A549 (cell line): ENCODE results near the gene SPECC1. TPM values are rescaled to one million over a fixed set of nuclear protein-coding genes. Genes with fewer than 3 reads are reported as not detected.

Experiments used
- ATAC-seq, 2 experiments: fragments of 200-7000 bp in 1 of 2; fragments of >200 bp in 1 of 2; cut with Nextera tagmentation in 1 of 2; cut with Tn5 transposase in 1 of 2; 3 replicates each; pipeline versions ENCODE4 v1.8.0 to v1.9.1; 2018 to 2020; ENCODE audit warnings: mild to moderate bottlenecking in 1 of 2, moderate library complexity in 1 of 2
- CTCF ChIA-PET: fragments of 300-600 bp; sonication (Branson Sonifier 250); formaldehyde crosslinking; extraction: SDS; loops from one replicate; lab custom pipeline; 2021; ENCODE audit warnings: antibody characterized with exemption, inconsistent platforms; lab: Yijun Ruan, JAX
- POLR2A ChIA-PET: fragments of 350-600 bp; formaldehyde crosslinking; extraction: SDS; loops from one replicate; lab custom pipeline; 2021; ENCODE audit warnings: antibody characterized with exemption, inconsistent platforms; lab: Yijun Ruan, JAX
- DNase-seq, 2 experiments: peaks; one replicate each; pipeline versions ENCODE4 v3.0.0 to v3.0.0-alpha.2; 2011 to 2016; ENCODE audit warnings: low read depth in 1 of 2, low spot score in 1 of 2
- FAIRE-seq: peaks from 2 replicates; lab custom pipeline; 2011; peaks lifted over from hg19 to GRCh38; lab: Jason Lieb, UNC
- H3K27ac ChIP-seq, 2 experiments: fragments of >200 bp; sonication (Bioruptor Twin); formaldehyde crosslinking; 3 replicates each; pipeline ENCODE4 v1.5.1; 2016 to 2017
- H3K4me1 ChIP-seq: fragments of >200 bp; sonication (Bioruptor Twin); formaldehyde crosslinking; 3 replicates; pipeline ENCODE4 v1.6.1; 2016
- H3K4me2 ChIP-seq: fragments of >200 bp; sonication (Bioruptor Twin); formaldehyde crosslinking; 3 replicates; pipeline ENCODE4 v1.6.1; 2016
- H3K4me3 ChIP-seq: fragments of >200 bp; sonication (Bioruptor Twin); formaldehyde crosslinking; 3 replicates; pipeline ENCODE4 v1.5.1; 2016
- H3K9me3 ChIP-seq: fragments of >200 bp; sonication (Bioruptor Twin); formaldehyde crosslinking; 3 replicates; pipeline ENCODE4 v1.6.1; 2016
- BHLHE40 ChIP-seq: IDR thresholded peaks from 2 replicates; pipeline ENCODE4 v1.6.1; 2012; ENCODE audit warnings: low read depth, low read length, inconsistent platforms
- CBX2 ChIP-seq: fragments of 200-600 bp; sonication (generic); IDR thresholded peaks from 2 replicates; pipeline ENCODE4 v1.6.1; 2016; ENCODE audit warnings: low read depth, mild to moderate bottlenecking, borderline replicate concordance
- CEBPB ChIP-seq, 2 experiments: fragments of >200 bp in 1 of 2; sonication (Bioruptor Twin) in 1 of 2; formaldehyde crosslinking in 1 of 2; IDR thresholded peaks; 2 replicates each; pipeline ENCODE4 v1.6.1; 2012 to 2016
- CHD2 ChIP-seq: fragments of 150-350 bp; IDR thresholded peaks from 2 replicates; pipeline ENCODE4 v1.6.1; 2014; ENCODE audit warnings: low read length; ENCODE audit not compliant: partially characterized antibody
- CTCF ChIP-seq: fragments of >200 bp; sonication (Bioruptor Twin); formaldehyde crosslinking; IDR thresholded peaks from 3 replicates; pipeline ENCODE4 v1.5.1; 2016
- ESRRA ChIP-seq: fragments of 150-350 bp; IDR thresholded peaks from 2 replicates; pipeline ENCODE4 v1.6.1; 2014; ENCODE audit warnings: mild to moderate bottlenecking, low read length, borderline replicate concordance
- FOSB ChIP-seq: fragments of 250-450 bp; sonication (Bioruptor Pico); IDR thresholded peaks from 2 replicates; pipeline ENCODE4 v1.5.0; 2020; ENCODE audit warnings: mild to moderate bottlenecking, moderate library complexity
- FOXS1 ChIP-seq: fragments of 250-450 bp; sonication (Bioruptor Pico); IDR thresholded peaks from 2 replicates; pipeline ENCODE4 v1.5.0; 2020; ENCODE audit warnings: mild to moderate bottlenecking, moderate library complexity
- HDAC2 ChIP-seq: fragments of 200-600 bp; sonication (generic); IDR thresholded peaks from 2 replicates; pipeline ENCODE4 v1.6.1; 2016
- HES2 ChIP-seq: fragments of >200 bp; sonication (Bioruptor Twin); formaldehyde crosslinking; IDR thresholded peaks from 2 replicates; pipeline ENCODE4 v1.6.1; 2016
- HEYL ChIP-seq: fragments of 250-450 bp; sonication (Bioruptor Pico); IDR thresholded peaks from 2 replicates; pipeline ENCODE4 v1.8.0; 2021; ENCODE audit warnings: mild to moderate bottlenecking, moderate library complexity
- HOXB5 ChIP-seq: fragments of 250-450 bp; sonication (Bioruptor Pico); IDR thresholded peaks from 2 replicates; pipeline ENCODE4 v1.5.0; 2020; ENCODE audit warnings: mild to moderate bottlenecking, moderate library complexity
- KDM5A ChIP-seq: fragments of 200-600 bp; sonication (generic); IDR thresholded peaks from 2 replicates; pipeline ENCODE4 v1.6.1; 2016; ENCODE audit warnings: antibody characterized with exemption, mild to moderate bottlenecking
- MAX ChIP-seq: IDR thresholded peaks from 2 replicates; pipeline ENCODE4 v1.6.1; 2012
- NFE2L2 ChIP-seq: fragments of 150-350 bp; conservative IDR thresholded peaks from 2 replicates; pipeline ENCODE4 v1.6.1; 2014; ENCODE audit warnings: low read length
- NPAS2 ChIP-seq: fragments of 250-450 bp; sonication (Bioruptor Pico); IDR thresholded peaks from 2 replicates; pipeline ENCODE4 v1.8.0; 2022; ENCODE audit warnings: mild to moderate bottlenecking, moderate library complexity, borderline replicate concordance
- NR3C1 ChIP-seq: fragments of >200 bp; sonication (Bioruptor Twin); formaldehyde crosslinking; IDR thresholded peaks from 3 replicates; pipeline ENCODE4 v1.6.1; 2017
- POLR2AphosphoS2 ChIP-seq: conservative IDR thresholded peaks from 2 replicates; pipeline ENCODE4 v1.6.1; 2012; ENCODE audit warnings: low read length, improper control_type of control experiment, inconsistent platforms
- RAD21 ChIP-seq, 2 experiments: fragments of >200 bp in 1 of 2; sonication (Bioruptor Twin) in 1 of 2; formaldehyde crosslinking in 1 of 2; IDR thresholded peaks in 1 of 2; conservative IDR thresholded peaks in 1 of 2; 2 replicates in 1 of 2; 3 replicates in 1 of 2; pipeline ENCODE4 v1.6.1; 2012 to 2018; ENCODE audit warnings: inconsistent platforms in 1 of 2
- RCOR1 ChIP-seq: fragments of 150-350 bp; IDR thresholded peaks from 2 replicates; pipeline ENCODE4 v1.6.1; 2014; ENCODE audit warnings: antibody characterized with exemption, low read length, low read depth
- RFX5 ChIP-seq: fragments of 450-650 bp; IDR thresholded peaks from 2 replicates; pipeline ENCODE4 v1.7.1; 2014; ENCODE audit warnings: antibody characterized with exemption, mild to moderate bottlenecking, moderate library complexity
- SMC3 ChIP-seq: fragments of >200 bp; sonication (Bioruptor Twin); formaldehyde crosslinking; IDR thresholded peaks from 3 replicates; pipeline ENCODE4 v1.6.1; 2018; ENCODE audit warnings: inconsistent platforms
- SREBF2 ChIP-seq: fragments of 450-650 bp; IDR thresholded peaks from 2 replicates; pipeline ENCODE4 v1.6.1; 2014; ENCODE audit warnings: mild to moderate bottlenecking, moderate library complexity
- TFCP2L1 ChIP-seq: fragments of 250-450 bp; sonication (Bioruptor Pico); IDR thresholded peaks from 2 replicates; pipeline ENCODE4 v1.5.0; 2021; ENCODE audit warnings: mild to moderate bottlenecking
- TP53 ChIP-seq: fragments of 250-450 bp; sonication (Bioruptor Pico); IDR thresholded peaks from 2 replicates; pipeline ENCODE4 v1.5.0; 2021; ENCODE audit warnings: mild to moderate bottlenecking, moderate library complexity
- ZNF302 ChIP-seq: fragments of 250-450 bp; sonication (Bioruptor Pico); IDR thresholded peaks from 2 replicates; pipeline ENCODE4 v1.9.0; 2021; ENCODE audit warnings: inconsistent platforms, mild to moderate bottlenecking, moderate library complexity
- WGBS: methylation state at CpG from one replicate; pipeline ENCODE4 v1.1.6; 2017; ENCODE audit errors: missing lambda C conversion rate; 5-methylcytosine and 5-hydroxymethylcytosine counted together
- polyA plus RNA-seq, 4 experiments: library from polyadenylated mRNA; depleted of rRNA in 3 of 4; stranded (reverse); fragments of >200 nt; fragmentation: RNase III in 1 of 4; extraction: RNeasy Plus Mini Kit Qiagen cat#74134 plus additional on column Dnase treatment in 1 of 4; gene quantifications; 2 replicates in 3 of 4; 3 replicates in 1 of 4; pipeline ENCODE4 v1.2.3, GENCODE V29; 2011 to 2017
- TF ChIP-seq, protein P1 (sequence below): IDR thresholded peaks from 2 replicates; pipeline ENCODE4 v1.6.1; 2012; ENCODE audit warnings: low read depth, borderline replicate concordance

SPECC1 gene
- polyA plus RNA-seq, 2 of the 4 experiments (the other 2 are of a cell fraction) = 45.1 to 66.2 TPM

GRCh38 chr17:20276421-20276820, 267.3 kb downstream of the SPECC1 start:
- POLR2A ChIA-PET = no interaction called here
- H3K4me1 ChIP-seq = no peaks in the 10 kb centered on the region
- H3K4me3 ChIP-seq = no peak overlapping the region
- no peak for TF ChIP-seq HDAC2
- no peak for TF ChIP-seq HES2
- no peak for TF ChIP-seq RFX5
- TF ChIP-seq NPAS2 = no peak
- TF ChIP-seq NR3C1 = no peak
- no peak for TF ChIP-seq CTCF
- no peak for TF ChIP-seq POLR2AphosphoS2
- TF ChIP-seq ZNF302 (CRISPR knock-in tag) = no peak
- TF ChIP-seq SREBF2 = no peak
- H3K9me3 ChIP-seq = no peaks in the 10 kb centered on the region
- CTCF ChIA-PET = interaction anchor here (0.9 to 2.4 kb wide), 8 partner anchors 10 to 283 kb away, joined by 3 to 8 read pairs (median 5); no protein-coding TSS in a partner anchor
- ATAC-seq = no peak
- FAIRE-seq = no peak
- no peak overlapping the region for H3K4me2 ChIP-seq
- WGBS = 91% methylated on average over 2 of the region's 2 CpGs
- no peak for DNase-seq
- no peak overlapping the region for H3K27ac ChIP-seq

- TF ChIP-seq HOXB5 (no peak), SMC3 (no peak), HEYL (CRISPR knock-in tag) (no peak), TFCP2L1 (CRISPR knock-in tag) (no peak), POLR2AphosphoS2 (no peak), BHLHE40 (no peak), TP53 (CRISPR knock-in tag) (no peak), NFE2L2 (no peak), RCOR1 (no peak), CBX2 (no peak), CEBPB (IDR thresholded peaks at IDR 0.05) (no peak), CHD2 (no peak), FOXS1 (no peak), FOSB (CRISPR knock-in tag) (no peak), ESRRA (no peak), MAX (no peak), KDM5A (no peak), RAD21 (conservative IDR thresholded peaks at IDR 0.05 in 1 of 2, IDR thresholded peaks at IDR 0.05 in 1 of 2) (no peak)
- TF ChIP-seq, protein P1, sequence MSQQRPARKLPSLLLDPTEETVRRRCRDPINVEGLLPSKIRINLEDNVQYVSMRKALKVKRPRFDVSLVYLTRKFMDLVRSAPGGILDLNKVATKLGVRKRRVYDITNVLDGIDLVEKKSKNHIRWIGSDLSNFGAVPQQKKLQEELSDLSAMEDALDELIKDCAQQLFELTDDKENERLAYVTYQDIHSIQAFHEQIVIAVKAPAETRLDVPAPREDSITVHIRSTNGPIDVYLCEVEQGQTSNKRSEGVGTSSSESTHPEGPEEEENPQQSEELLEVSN = no peak
- Histone ChIP-seq H3K4me2 (no peak overlapping the region), H3K4me1 (no peaks in the 10 kb centered on the region), H3K9me3 (no peaks in the 10 kb centered on the region), H3K4me3 (no peak overlapping the region), H3K27ac (no peak overlapping the region)
- 94% methylated on average over 1 of the region's 1 CpG for WGBS
- no peak for DNase-seq
- no peak; a peak in 2 of 6 replicates for ATAC-seq
- FAIRE-seq = no peak
- CTCF ChIA-PET = interaction anchor here (0.9 kb wide), 1 partner anchor 16 kb away, joined by 3 read pairs; no protein-coding TSS in a partner anchor
- POLR2A ChIA-PET = no interaction called here
Observed at GRCh38 chr17:20278805-20279204, 269.6 kb downstream of the SPECC1 start.
